GM21576 (cell line): Measurements from ENCODE around the gene MAFG.

Experiments
- ATAC-seq: cut with Tn5 transposase; IDR thresholded peaks from one replicate; pipeline ENCODE4 v1.9.1; 2021; ENCODE audit warnings: mild to moderate bottlenecking, moderate library complexity; ENCODE audit not compliant: unreplicated experiment

The MAFG gene

GRCh38 chr17:81870131-81870980 is 57.2 kb downstream of the MAFG start:
- ATAC-seq = peak; percentile 6

- no peak for ATAC-seq
Measured at GRCh38 chr17:81869221-81870130, 58.1 kb downstream of the MAFG start.

GRCh38 chr17:81868674-81869220 is 58.8 kb downstream of the MAFG start:
- ATAC-seq = no peak
